NT2/D1 (cell line): ENCODE results near the gene LRRTM4.

ENCODE experiments used
- YY1 ChIP-seq: IDR thresholded peaks from 2 replicates; pipeline ENCODE4 v1.6.1; 2011; ENCODE audit not compliant: insufficient read length, insufficient read depth
- ZNF274 ChIP-seq: IDR thresholded peaks from 2 replicates; pipeline ENCODE4 v1.6.1; 2011; ENCODE audit warnings: mild to moderate bottlenecking, low read depth, low read length

- TF ChIP-seq YY1 (no peak), ZNF274 (no peak)
Measured at GRCh38 chr2:77054938-77055337, 467.2 kb downstream of the LRRTM4 start.
